ENCODE results near the gene SERPINB1. TPM values are rescaled to one million over a fixed set of nuclear protein-coding genes. Genes with fewer than 3 reads are reported as not detected.

Gene SERPINB1
- total RNA-seq, 3 donors from 2014 or later, result 35.1 to 53.6 (median 51.8) TPM

GRCh38 chr6:2821554-2821953 is 20.1 kb downstream of the SERPINB1 start:
- no peaks in the 10 kb centered on the region for H3K36me3 ChIP-seq
- intact Hi-C loops (cut with DNase I; ENCODE audit: low total_unique reads), result no loop called here
- no peak overlapping the region for H3K27ac ChIP-seq
- no peaks in the 10 kb centered on the region for H3K27me3 ChIP-seq
- H3K4me3 ChIP-seq, result no peak overlapping the region
- no peaks in the 10 kb centered on the region for H3K4me1 ChIP-seq
- peaks cover 0 to under 1% of the 10 kb centered on the region in 2 donors for H3K9me3 ChIP-seq
- no peak for DNase-seq (ENCODE audit: low spot score in 2 of 2)
- TF ChIP-seq CTCF (IDR thresholded peaks at IDR 0.05), result no peak
- no peak for TF ChIP-seq POLR2A (IDR thresholded peaks at IDR 0.05)
- TF ChIP-seq POLR2AphosphoS5 (IDR thresholded peaks at IDR 0.05), result no peak

- no peaks in the 10 kb centered on the region for H3K4me1 ChIP-seq
- TF ChIP-seq CTCF (IDR thresholded peaks at IDR 0.05), result no peak
- no peak for TF ChIP-seq POLR2A (IDR thresholded peaks at IDR 0.05)
- no peak for TF ChIP-seq POLR2AphosphoS5 (IDR thresholded peaks at IDR 0.05)
- H3K27me3 ChIP-seq, result no peaks in the 10 kb centered on the region
- intact Hi-C loops (cut with DNase I; ENCODE audit: low total_unique reads), result no loop called here
- no peak overlapping the region for H3K4me3 ChIP-seq
- no peaks in the 10 kb centered on the region for H3K36me3 ChIP-seq
- peaks cover 0 to 11% of the 10 kb centered on the region in 2 donors for H3K9me3 ChIP-seq
- no peak overlapping the region for H3K27ac ChIP-seq
- DNase-seq (ENCODE audit: low spot score in 2 of 2), result no peak
Observed at GRCh38 chr6:2820415-2820814, 21.2 kb downstream of the SERPINB1 start.

GRCh38 chr6:2819978-2820377 is 21.7 kb downstream of the SERPINB1 start:
- no peak for DNase-seq (ENCODE audit: low spot score in 2 of 2)
- H3K27ac ChIP-seq, result no peak overlapping the region
- no peaks in the 10 kb centered on the region for H3K36me3 ChIP-seq
- no peaks in the 10 kb centered on the region for H3K27me3 ChIP-seq
- H3K9me3 ChIP-seq, result peaks cover 0 to 11% of the 10 kb centered on the region in 2 donors
- TF ChIP-seq POLR2A (IDR thresholded peaks at IDR 0.05) (no peak), CTCF (IDR thresholded peaks at IDR 0.05) (no peak), POLR2AphosphoS5 (IDR thresholded peaks at IDR 0.05) (no peak)
- intact Hi-C loops (cut with DNase I; ENCODE audit: low total_unique reads), result no loop called here
- H3K4me1 ChIP-seq, result no peaks in the 10 kb centered on the region
- no peak overlapping the region for H3K4me3 ChIP-seq

- Histone ChIP-seq H3K4me3 (no peak overlapping the region), H3K9me3 (peaks cover 0 to 11% of the 10 kb centered on the region in 2 donors), H3K4me1 (no peaks in the 10 kb centered on the region), H3K27ac (peak overlapping the region; percentile 3 to 62), H3K27me3 (no peaks in the 10 kb centered on the region), H3K36me3 (no peaks in the 10 kb centered on the region)
- intact Hi-C loops (cut with DNase I; ENCODE audit: low total_unique reads), result no loop called here
- TF ChIP-seq POLR2A (IDR thresholded peaks at IDR 0.05) (no peak), POLR2AphosphoS5 (IDR thresholded peaks at IDR 0.05) (no peak), CTCF (IDR thresholded peaks at IDR 0.05) (no peak)
- no peak for DNase-seq (ENCODE audit: low spot score in 2 of 2)
Observed at GRCh38 chr6:2819115-2819514, 22.5 kb downstream of the SERPINB1 start.

GRCh38 chr6:2818593-2818992 is 23.1 kb downstream of the SERPINB1 start:
- no peaks in the 10 kb centered on the region for H3K27me3 ChIP-seq
- intact Hi-C loops (cut with DNase I; ENCODE audit: low total_unique reads), result no loop called here
- H3K9me3 ChIP-seq, result peaks cover 0 to 11% of the 10 kb centered on the region in 2 donors
- no peak for TF ChIP-seq POLR2AphosphoS5 (IDR thresholded peaks at IDR 0.05)
- no peak for TF ChIP-seq POLR2A (IDR thresholded peaks at IDR 0.05)
- no peak for TF ChIP-seq CTCF (IDR thresholded peaks at IDR 0.05)
- H3K36me3 ChIP-seq, result no peaks in the 10 kb centered on the region
- no peak for DNase-seq (ENCODE audit: low spot score in 2 of 2)
- H3K4me3 ChIP-seq, result peak overlapping the region in 1 of 3 donors; percentile 23
- peak overlapping the region; percentile 3 to 62 for H3K27ac ChIP-seq
- no peaks in the 10 kb centered on the region for H3K4me1 ChIP-seq
